ENCODE results near the gene NR2C2. TPM values are rescaled to one million over a fixed set of nuclear protein-coding genes. Genes with fewer than 3 reads are reported as not detected.

Gene NR2C2
- polyA plus RNA-seq, 1 donor (not counting 4 experiments of a cell fraction or from before 2014, with no cell fraction given), result 9.4 TPM

DNA sequence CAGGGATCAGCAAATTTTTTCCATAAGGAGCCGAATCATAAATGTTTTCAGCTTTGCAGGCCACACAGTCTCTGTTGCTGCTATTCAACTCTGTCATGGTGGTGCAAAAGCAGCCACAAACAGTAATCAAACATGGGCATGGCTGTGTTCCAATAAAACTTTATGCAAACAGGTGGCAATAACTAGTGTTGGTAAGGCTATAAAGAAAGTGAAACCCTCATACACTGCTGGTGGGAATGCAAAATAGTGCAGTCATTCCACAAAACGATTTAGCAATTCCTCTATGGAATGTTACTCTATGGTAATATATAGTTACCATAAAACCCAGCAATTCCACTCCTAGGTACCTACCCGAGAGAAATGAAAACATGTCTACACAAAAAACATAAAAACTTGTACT lies 131.7 kb downstream of the NR2C2 start:
- no peaks in the 10 kb centered on the region for H3K9me1 ChIP-seq (ENCODE audit: control insufficient read depth, extremely low read depth, insufficient read depth, low read length)
- DNase-seq (ENCODE audit: low read depth, low spot score) (no peak), FAIRE-seq (no peak)
- H4K20me1 ChIP-seq (ENCODE audit: control insufficient read depth, extremely low read depth, insufficient read depth, low read length), result no peaks in the 10 kb centered on the region
- H3K9me3 ChIP-seq (ENCODE audit: control insufficient read depth, low read depth, low read length), result no peaks in the 10 kb centered on the region
- peaks cover 48 to 58% of the 10 kb centered on the region in 2 experiments for H3K36me3 ChIP-seq (ENCODE audit: control insufficient read depth in 2 of 2, extremely low read depth in 1 of 2, insufficient read depth in 2 of 2, low read length in 2 of 2)
- no peak overlapping the region for H3K4me3 ChIP-seq (ENCODE audit: control insufficient read depth in 2 of 3, extremely low read depth in 1 of 3, insufficient read depth in 2 of 3, low read depth in 1 of 3, low read length in 3 of 3)
- no peak overlapping the region for H2AFZ ChIP-seq (ENCODE audit: control insufficient read depth, low read length)
- no peaks in the 10 kb centered on the region for H3K79me2 ChIP-seq (ENCODE audit: control insufficient read depth, insufficient read depth, low read length)
- no peak overlapping the region for H3K27ac ChIP-seq (ENCODE audit: control insufficient read depth, insufficient read depth, low read length)
- no peak overlapping the region for H3K9ac ChIP-seq (ENCODE audit: control insufficient read depth, extremely low read depth, insufficient read depth, low read length)
- TF ChIP-seq, protein P1, sequence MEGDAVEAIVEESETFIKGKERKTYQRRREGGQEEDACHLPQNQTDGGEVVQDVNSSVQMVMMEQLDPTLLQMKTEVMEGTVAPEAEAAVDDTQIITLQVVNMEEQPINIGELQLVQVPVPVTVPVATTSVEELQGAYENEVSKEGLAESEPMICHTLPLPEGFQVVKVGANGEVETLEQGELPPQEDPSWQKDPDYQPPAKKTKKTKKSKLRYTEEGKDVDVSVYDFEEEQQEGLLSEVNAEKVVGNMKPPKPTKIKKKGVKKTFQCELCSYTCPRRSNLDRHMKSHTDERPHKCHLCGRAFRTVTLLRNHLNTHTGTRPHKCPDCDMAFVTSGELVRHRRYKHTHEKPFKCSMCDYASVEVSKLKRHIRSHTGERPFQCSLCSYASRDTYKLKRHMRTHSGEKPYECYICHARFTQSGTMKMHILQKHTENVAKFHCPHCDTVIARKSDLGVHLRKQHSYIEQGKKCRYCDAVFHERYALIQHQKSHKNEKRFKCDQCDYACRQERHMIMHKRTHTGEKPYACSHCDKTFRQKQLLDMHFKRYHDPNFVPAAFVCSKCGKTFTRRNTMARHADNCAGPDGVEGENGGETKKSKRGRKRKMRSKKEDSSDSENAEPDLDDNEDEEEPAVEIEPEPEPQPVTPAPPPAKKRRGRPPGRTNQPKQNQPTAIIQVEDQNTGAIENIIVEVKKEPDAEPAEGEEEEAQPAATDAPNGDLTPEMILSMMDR (optimal IDR thresholded peaks at IDR 0.05 in 1 of 3, IDR thresholded peaks at IDR 0.05 in 1 of 3, conservative IDR thresholded peaks at IDR 0.05 in 1 of 3; ENCODE audit: extremely low read depth in 1 of 3, insufficient read depth in 2 of 3, low read length in 3 of 3), result no peak
- no peak for TF ChIP-seq EZH2 (IDR thresholded peaks at IDR 0.05; ENCODE audit: low read length)
- dilution Hi-C loops (cut with MboI; ENCODE audit: extremely low pct_ligation_motif_present, low sequenced_read_pairs), result no loop called here
- no peaks in the 10 kb centered on the region for H3K27me3 ChIP-seq (ENCODE audit: control insufficient read depth, extremely low read depth, insufficient read depth, low read length)
- H3K4me2 ChIP-seq (ENCODE audit: control insufficient read depth, extremely low read depth, insufficient read depth, low read depth, low read length), result no peak overlapping the region
- no peaks in the 10 kb centered on the region for H3K4me1 ChIP-seq (ENCODE audit: control insufficient read depth, extremely low read depth, insufficient read depth, low read length)

DNA sequence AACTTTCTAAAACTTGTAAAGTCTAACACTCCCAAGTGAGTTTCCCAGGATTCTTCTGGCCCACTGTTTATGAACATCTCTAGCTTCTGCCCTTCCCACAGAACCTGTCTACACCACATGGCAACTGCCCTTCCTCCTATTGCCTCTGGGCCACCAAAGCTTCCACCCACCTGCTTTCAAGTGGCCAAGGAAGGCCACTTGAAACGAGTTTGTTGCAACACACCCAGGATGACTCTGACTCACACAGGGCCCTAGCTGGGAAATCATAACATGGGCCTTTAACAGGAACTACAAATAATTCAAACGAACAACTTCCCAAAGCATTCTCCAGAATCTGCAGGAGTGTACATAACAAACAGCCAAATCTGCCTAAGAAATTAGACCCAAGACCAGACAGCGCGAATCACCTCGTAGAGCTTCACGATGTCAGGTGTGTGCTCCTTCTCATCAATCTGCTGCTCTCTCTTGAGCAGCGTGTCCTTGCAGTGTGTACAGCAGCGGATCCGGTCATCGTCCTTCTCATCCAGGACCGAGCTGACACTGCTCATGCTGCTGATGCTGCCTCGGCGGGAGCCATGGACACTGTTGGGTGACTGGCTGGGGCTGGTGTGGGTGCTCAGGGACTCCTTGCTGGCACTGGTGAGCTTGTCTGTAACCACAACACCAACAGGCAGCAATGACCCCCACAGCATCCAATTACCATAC lies 134.7 kb downstream of the NR2C2 start:
- FAIRE-seq, result no peak
- no peaks in the 10 kb centered on the region for H3K79me2 ChIP-seq (ENCODE audit: control insufficient read depth, insufficient read depth, low read length)

More for the DNA sequence above, 134.7 kb downstream of the NR2C2 start:
- H3K9me3 ChIP-seq (ENCODE audit: control insufficient read depth, low read depth, low read length), result no peaks in the 10 kb centered on the region
- no peak overlapping the region for H2AFZ ChIP-seq (ENCODE audit: control insufficient read depth, low read length)
- no peak for TF ChIP-seq EZH2 (IDR thresholded peaks at IDR 0.05; ENCODE audit: low read length)
- TF ChIP-seq, protein P1 (optimal IDR thresholded peaks at IDR 0.05 in 1 of 3, IDR thresholded peaks at IDR 0.05 in 1 of 3, conservative IDR thresholded peaks at IDR 0.05 in 1 of 3; ENCODE audit: extremely low read depth in 1 of 3, insufficient read depth in 2 of 3, low read length in 3 of 3), result no peak
- peaks cover 35 to 51% of the 10 kb centered on the region in 2 experiments for H3K36me3 ChIP-seq (ENCODE audit: control insufficient read depth in 2 of 2, extremely low read depth in 1 of 2, insufficient read depth in 2 of 2, low read length in 2 of 2)
- dilution Hi-C loops (cut with MboI; ENCODE audit: extremely low pct_ligation_motif_present, low sequenced_read_pairs), result no loop called here
- no peaks in the 10 kb centered on the region for H3K4me1 ChIP-seq (ENCODE audit: control insufficient read depth, extremely low read depth, insufficient read depth, low read length)
- no peak overlapping the region for H3K4me2 ChIP-seq (ENCODE audit: control insufficient read depth, extremely low read depth, insufficient read depth, low read depth, low read length)
- no peaks in the 10 kb centered on the region for H3K9me1 ChIP-seq (ENCODE audit: control insufficient read depth, extremely low read depth, insufficient read depth, low read length)
- no peak overlapping the region for H3K9ac ChIP-seq (ENCODE audit: control insufficient read depth, extremely low read depth, insufficient read depth, low read length)
- H3K4me3 ChIP-seq (ENCODE audit: control insufficient read depth in 2 of 3, extremely low read depth in 1 of 3, insufficient read depth in 2 of 3, low read depth in 1 of 3, low read length in 3 of 3), result no peak overlapping the region
- H3K27me3 ChIP-seq (ENCODE audit: control insufficient read depth, extremely low read depth, insufficient read depth, low read length), result no peaks in the 10 kb centered on the region
- H3K27ac ChIP-seq (ENCODE audit: control insufficient read depth, insufficient read depth, low read length), result no peak overlapping the region
- no peak for DNase-seq (ENCODE audit: low read depth, low spot score)
- no peaks in the 10 kb centered on the region for H4K20me1 ChIP-seq (ENCODE audit: control insufficient read depth, extremely low read depth, insufficient read depth, low read length)

Data from keratinocyte (primary cell).